ENCODE measurements around the gene MTR.

The MTR gene

GRCh38 chr1:236773919-236774318 is 21.2 kb upstream of the MTR start:
- no peak overlapping the region for H3K27ac ChIP-seq
- H3K9me3 ChIP-seq = peaks cover 0 to 4% (median 0%) of the 10 kb centered on the region in 3 donors
- H3K36me3 ChIP-seq = no peaks in the 10 kb centered on the region
- no peak for DNase-seq
- intact Hi-C loops (cut with DNase I; ENCODE audit: low total_unique reads) = loop anchor here (10.0 kb wide), 1 partner anchor 169 kb away; the partner anchor contains the start of gene HEATR1
- H3K4me3 ChIP-seq = no peak overlapping the region
- TF ChIP-seq CTCF (IDR thresholded peaks at IDR 0.05) = no peak
- no peaks in the 10 kb centered on the region for H3K4me1 ChIP-seq
- no peaks in the 10 kb centered on the region for H3K27me3 ChIP-seq

- Histone ChIP-seq H3K4me3 (no peak overlapping the region), H3K27me3 (no peaks in the 10 kb centered on the region), H3K27ac (no peak overlapping the region), H3K9me3 (peaks cover 0 to 13% (median 3%) of the 10 kb centered on the region in 3 donors), H3K4me1 (no peaks in the 10 kb centered on the region), H3K36me3 (no peaks in the 10 kb centered on the region)
- intact Hi-C loops (cut with DNase I; ENCODE audit: low total_unique reads) = loop anchor here (10.0 kb wide), 1 partner anchor 170 kb away; the partner anchor contains the start of gene HEATR1
- no peak for DNase-seq
- TF ChIP-seq CTCF (IDR thresholded peaks at IDR 0.05) = peak; percentile 30 to 34
Observed at GRCh38 chr1:236774926-236775325, 20.2 kb upstream of the MTR start.

GRCh38 chr1:236779312-236779711 is 15.8 kb upstream of the MTR start:
- DNase-seq = no peak
- no peaks in the 10 kb centered on the region for H3K36me3 ChIP-seq
- H3K27me3 ChIP-seq = no peaks in the 10 kb centered on the region
- H3K4me3 ChIP-seq = no peak overlapping the region
- no peak overlapping the region for H3K27ac ChIP-seq
- no peak for TF ChIP-seq CTCF (IDR thresholded peaks at IDR 0.05)
- no peaks in the 10 kb centered on the region for H3K4me1 ChIP-seq
- intact Hi-C loops (cut with DNase I; ENCODE audit: low total_unique reads) = loop anchor here (10.0 kb wide), 1 partner anchor 175 kb away; the partner anchor contains the start of gene HEATR1
- H3K9me3 ChIP-seq = peaks cover 0 to 13% (median 3%) of the 10 kb centered on the region in 3 donors

GRCh38 chr1:236785477-236785876 is 9.6 kb upstream of the MTR start:
- H3K36me3 ChIP-seq = no peaks in the 10 kb centered on the region
- H3K9me3 ChIP-seq = no peaks in the 10 kb centered on the region
- H3K4me3 ChIP-seq = no peak overlapping the region
- intact Hi-C loops (cut with DNase I; ENCODE audit: low total_unique reads) = no loop called here
- H3K27me3 ChIP-seq = no peaks in the 10 kb centered on the region
- DNase-seq = no peak
- no peak for TF ChIP-seq CTCF (IDR thresholded peaks at IDR 0.05)
- no peaks in the 10 kb centered on the region for H3K4me1 ChIP-seq
- no peak overlapping the region for H3K27ac ChIP-seq

- intact Hi-C loops (cut with DNase I; ENCODE audit: low total_unique reads) = no loop called here
Observed at GRCh38 chr1:236786453-236786852, 8.6 kb upstream of the MTR start.

More at GRCh38 chr1:236786453-236786852, 8.6 kb upstream of the MTR start:
- H3K27me3 ChIP-seq = no peaks in the 10 kb centered on the region
- no peak for TF ChIP-seq CTCF (IDR thresholded peaks at IDR 0.05)
- no peak for DNase-seq
- no peak overlapping the region for H3K27ac ChIP-seq
- no peaks in the 10 kb centered on the region for H3K4me1 ChIP-seq
- no peak overlapping the region for H3K4me3 ChIP-seq
- no peaks in the 10 kb centered on the region for H3K9me3 ChIP-seq
- no peaks in the 10 kb centered on the region for H3K36me3 ChIP-seq
